Adrenal gland (tissue), 5 donors: ENCODE data around the gene KLHDC2.

ENCODE experiments used
- CTCF ChIP-seq, 6 experiments: fragments of 450-650 bp in 4 of 6; fragments of 200-600 bp in 2 of 6; sonication (generic) in 1 of 6; IDR thresholded peaks; 1 replicate in 5 of 6; 2 replicates in 1 of 6; pipeline versions ENCODE4 v1.5.1 to v1.8.0; 2016 to 2021; ENCODE audit warnings: antibody characterized with exemption in 6 of 6, mild to moderate bottlenecking in 2 of 6, moderate library complexity in 1 of 6
- POLR2A ChIP-seq, 2 donors: fragments of 450-650 bp; IDR thresholded peaks; one replicate each; pipeline ENCODE4 v1.6.1; 2017; ENCODE audit warnings: antibody characterized with exemption in 2 of 2, mild to moderate bottlenecking in 2 of 2, moderate library complexity in 1 of 2
- donor health status: DM: no; HTN: no; CAD: no.

DNA sequence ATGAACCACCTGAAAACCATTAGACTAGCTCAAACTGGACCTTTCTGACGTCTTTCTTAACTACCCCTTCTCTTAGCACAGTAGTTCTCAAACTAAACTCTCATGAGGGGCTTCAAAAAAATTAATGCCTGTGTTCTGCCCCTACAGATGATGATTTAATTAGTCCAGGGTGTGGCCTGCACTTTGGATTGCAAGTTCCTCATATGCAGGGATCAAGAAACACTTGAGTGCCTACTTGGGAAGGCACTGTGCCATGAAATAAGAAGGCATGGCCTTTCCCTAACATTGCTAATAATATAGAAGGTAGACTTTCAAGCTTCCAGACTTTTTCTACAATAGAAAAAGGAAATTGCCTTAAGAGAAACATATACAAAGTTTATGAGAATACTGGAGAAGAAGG, 22.8 kb upstream of the KLHDC2 start:
- no peak for TF ChIP-seq CTCF (IDR thresholded peaks at IDR 0.05)
- no peak for TF ChIP-seq POLR2A (IDR thresholded peaks at IDR 0.05)
